ENCODE measurements around the gene KCNAB1. TPM values are rescaled to one million over a fixed set of nuclear protein-coding genes. Genes with fewer than 3 reads are reported as not detected.

KCNAB1 gene
- total and polyA plus RNA-seq, 10 of the 15 experiments (the other 5 are each of a cell fraction or from before 2014, with no cell fraction given), result 0.11 to 0.69 (median 0.43) TPM; not detected in 6

DNA sequence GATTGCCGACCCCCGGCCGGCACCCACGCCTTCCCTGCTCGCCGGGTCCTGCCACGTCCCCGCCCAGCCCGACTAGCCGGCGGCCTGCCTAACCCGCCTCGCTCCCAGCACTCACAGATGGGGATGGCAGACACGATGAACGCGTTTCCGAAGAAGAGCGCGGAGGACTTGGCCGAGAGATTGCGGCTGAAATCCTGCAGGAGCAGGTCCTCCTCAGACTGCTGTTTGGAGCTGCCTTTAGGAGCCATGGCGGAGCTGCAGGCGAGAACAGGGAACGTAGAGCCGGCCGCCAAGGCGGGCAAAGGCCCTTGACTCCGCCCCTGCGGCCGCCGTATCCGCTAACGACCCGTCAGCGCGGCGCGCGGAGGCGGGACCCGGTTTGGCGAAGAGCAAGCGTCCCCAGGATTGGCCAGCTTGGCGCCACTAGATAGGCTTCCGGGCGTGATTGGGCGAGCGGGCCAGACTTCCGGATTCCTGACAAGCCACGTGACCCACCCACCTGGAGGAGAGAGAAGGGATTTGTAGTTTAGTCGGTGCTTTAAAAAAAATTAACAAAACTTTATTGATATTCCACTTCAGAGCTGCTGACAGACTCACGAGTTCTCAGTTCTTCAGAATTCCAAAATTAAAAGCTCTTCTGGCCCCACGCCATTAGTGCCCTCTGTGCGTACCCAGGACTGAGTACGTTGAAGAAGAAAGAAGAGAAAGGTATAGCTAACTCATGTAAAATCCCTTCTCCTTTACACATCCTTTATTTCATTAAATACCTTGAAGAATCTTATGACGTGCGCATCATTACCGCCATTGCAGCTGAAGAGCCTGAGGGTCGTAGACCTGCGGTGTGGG is 434.7 kb downstream of the KCNAB1 start, which contains the start of gene SSR3 (continued):
- TF ChIP-seq RELA (IDR thresholded peaks at IDR 0.05; ENCODE audit: borderline replicate concordance, partially characterized antibody), result no peak
- TF ChIP-seq, protein P1, sequence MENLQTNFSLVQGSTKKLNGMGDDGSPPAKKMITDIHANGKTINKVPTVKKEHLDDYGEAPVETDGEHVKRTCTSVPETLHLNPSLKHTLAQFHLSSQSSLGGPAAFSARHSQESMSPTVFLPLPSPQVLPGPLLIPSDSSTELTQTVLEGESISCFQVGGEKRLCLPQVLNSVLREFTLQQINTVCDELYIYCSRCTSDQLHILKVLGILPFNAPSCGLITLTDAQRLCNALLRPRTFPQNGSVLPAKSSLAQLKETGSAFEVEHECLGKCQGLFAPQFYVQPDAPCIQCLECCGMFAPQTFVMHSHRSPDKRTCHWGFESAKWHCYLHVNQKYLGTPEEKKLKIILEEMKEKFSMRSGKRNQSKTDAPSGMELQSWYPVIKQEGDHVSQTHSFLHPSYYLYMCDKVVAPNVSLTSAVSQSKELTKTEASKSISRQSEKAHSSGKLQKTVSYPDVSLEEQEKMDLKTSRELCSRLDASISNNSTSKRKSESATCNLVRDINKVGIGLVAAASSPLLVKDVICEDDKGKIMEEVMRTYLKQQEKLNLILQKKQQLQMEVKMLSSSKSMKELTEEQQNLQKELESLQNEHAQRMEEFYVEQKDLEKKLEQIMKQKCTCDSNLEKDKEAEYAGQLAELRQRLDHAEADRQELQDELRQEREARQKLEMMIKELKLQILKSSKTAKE (IDR thresholded peaks at IDR 0.05; ENCODE audit: low read depth, poor library complexity, severe bottlenecking), result peak; percentile 68
- TF ChIP-seq, protein P2, sequence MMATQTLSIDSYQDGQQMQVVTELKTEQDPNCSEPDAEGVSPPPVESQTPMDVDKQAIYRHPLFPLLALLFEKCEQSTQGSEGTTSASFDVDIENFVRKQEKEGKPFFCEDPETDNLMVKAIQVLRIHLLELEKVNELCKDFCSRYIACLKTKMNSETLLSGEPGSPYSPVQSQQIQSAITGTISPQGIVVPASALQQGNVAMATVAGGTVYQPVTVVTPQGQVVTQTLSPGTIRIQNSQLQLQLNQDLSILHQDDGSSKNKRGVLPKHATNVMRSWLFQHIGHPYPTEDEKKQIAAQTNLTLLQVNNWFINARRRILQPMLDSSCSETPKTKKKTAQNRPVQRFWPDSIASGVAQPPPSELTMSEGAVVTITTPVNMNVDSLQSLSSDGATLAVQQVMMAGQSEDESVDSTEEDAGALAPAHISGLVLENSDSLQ (IDR thresholded peaks at IDR 0.05), result peak; percentile 89
- TF ChIP-seq, protein P3, sequence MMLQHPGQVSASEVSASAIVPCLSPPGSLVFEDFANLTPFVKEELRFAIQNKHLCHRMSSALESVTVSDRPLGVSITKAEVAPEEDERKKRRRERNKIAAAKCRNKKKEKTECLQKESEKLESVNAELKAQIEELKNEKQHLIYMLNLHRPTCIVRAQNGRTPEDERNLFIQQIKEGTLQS (IDR thresholded peaks at IDR 0.05; ENCODE audit: borderline replicate concordance, extremely low read depth, low read depth, low read length), result peak; percentile 98
- TF ChIP-seq, protein P4, sequence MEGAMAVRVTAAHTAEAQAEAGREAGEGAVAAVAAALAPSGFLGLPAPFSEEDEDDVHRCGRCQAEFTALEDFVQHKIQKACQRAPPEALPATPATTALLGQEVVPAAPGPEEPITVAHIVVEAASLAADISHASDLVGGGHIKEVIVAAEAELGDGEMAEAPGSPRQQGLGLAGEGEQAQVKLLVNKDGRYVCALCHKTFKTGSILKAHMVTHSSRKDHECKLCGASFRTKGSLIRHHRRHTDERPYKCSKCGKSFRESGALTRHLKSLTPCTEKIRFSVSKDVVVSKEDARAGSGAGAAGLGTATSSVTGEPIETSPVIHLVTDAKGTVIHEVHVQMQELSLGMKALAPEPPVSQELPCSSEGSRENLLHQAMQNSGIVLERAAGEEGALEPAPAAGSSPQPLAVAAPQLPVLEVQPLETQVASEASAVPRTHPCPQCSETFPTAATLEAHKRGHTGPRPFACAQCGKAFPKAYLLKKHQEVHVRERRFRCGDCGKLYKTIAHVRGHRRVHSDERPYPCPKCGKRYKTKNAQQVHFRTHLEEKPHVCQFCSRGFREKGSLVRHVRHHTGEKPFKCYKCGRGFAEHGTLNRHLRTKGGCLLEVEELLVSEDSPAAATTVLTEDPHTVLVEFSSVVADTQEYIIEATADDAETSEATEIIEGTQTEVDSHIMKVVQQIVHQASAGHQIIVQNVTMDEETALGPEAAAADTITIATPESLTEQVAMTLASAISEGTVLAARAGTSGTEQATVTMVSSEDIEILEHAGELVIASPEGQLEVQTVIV (IDR thresholded peaks at IDR 0.05; ENCODE audit: borderline replicate concordance, partially characterized antibody), result peak; percentile 97
- TF ChIP-seq, protein P5, sequence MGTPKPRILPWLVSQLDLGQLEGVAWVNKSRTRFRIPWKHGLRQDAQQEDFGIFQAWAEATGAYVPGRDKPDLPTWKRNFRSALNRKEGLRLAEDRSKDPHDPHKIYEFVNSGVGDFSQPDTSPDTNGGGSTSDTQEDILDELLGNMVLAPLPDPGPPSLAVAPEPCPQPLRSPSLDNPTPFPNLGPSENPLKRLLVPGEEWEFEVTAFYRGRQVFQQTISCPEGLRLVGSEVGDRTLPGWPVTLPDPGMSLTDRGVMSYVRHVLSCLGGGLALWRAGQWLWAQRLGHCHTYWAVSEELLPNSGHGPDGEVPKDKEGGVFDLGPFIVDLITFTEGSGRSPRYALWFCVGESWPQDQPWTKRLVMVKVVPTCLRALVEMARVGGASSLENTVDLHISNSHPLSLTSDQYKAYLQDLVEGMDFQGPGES (IDR thresholded peaks at IDR 0.05), result peak; percentile 90
- TF ChIP-seq BMI1 (IDR thresholded peaks at IDR 0.05; ENCODE audit: borderline replicate concordance), result no peak
- TF ChIP-seq, protein P6, sequence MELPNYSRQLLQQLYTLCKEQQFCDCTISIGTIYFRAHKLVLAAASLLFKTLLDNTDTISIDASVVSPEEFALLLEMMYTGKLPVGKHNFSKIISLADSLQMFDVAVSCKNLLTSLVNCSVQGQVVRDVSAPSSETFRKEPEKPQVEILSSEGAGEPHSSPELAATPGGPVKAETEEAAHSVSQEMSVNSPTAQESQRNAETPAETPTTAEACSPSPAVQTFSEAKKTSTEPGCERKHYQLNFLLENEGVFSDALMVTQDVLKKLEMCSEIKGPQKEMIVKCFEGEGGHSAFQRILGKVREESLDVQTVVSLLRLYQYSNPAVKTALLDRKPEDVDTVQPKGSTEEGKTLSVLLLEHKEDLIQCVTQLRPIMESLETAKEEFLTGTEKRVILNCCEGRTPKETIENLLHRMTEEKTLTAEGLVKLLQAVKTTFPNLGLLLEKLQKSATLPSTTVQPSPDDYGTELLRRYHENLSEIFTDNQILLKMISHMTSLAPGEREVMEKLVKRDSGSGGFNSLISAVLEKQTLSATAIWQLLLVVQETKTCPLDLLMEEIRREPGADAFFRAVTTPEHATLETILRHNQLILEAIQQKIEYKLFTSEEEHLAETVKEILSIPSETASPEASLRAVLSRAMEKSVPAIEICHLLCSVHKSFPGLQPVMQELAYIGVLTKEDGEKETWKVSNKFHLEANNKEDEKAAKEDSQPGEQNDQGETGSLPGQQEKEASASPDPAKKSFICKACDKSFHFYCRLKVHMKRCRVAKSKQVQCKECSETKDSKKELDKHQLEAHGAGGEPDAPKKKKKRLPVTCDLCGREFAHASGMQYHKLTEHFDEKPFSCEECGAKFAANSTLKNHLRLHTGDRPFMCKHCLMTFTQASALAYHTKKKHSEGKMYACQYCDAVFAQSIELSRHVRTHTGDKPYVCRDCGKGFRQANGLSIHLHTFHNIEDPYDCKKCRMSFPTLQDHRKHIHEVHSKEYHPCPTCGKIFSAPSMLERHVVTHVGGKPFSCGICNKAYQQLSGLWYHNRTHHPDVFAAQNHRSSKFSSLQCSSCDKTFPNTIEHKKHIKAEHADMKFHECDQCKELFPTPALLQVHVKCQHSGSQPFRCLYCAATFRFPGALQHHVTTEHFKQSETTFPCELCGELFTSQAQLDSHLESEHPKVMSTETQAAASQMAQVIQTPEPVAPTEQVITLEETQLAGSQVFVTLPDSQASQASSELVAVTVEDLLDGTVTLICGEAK (IDR thresholded peaks at IDR 0.05; ENCODE audit: borderline replicate concordance), result peak; percentile 100
- TF ChIP-seq HCFC1 (IDR thresholded peaks at IDR 0.05; ENCODE audit: low read length), result peak; percentile 97
- TF ChIP-seq, protein P7, sequence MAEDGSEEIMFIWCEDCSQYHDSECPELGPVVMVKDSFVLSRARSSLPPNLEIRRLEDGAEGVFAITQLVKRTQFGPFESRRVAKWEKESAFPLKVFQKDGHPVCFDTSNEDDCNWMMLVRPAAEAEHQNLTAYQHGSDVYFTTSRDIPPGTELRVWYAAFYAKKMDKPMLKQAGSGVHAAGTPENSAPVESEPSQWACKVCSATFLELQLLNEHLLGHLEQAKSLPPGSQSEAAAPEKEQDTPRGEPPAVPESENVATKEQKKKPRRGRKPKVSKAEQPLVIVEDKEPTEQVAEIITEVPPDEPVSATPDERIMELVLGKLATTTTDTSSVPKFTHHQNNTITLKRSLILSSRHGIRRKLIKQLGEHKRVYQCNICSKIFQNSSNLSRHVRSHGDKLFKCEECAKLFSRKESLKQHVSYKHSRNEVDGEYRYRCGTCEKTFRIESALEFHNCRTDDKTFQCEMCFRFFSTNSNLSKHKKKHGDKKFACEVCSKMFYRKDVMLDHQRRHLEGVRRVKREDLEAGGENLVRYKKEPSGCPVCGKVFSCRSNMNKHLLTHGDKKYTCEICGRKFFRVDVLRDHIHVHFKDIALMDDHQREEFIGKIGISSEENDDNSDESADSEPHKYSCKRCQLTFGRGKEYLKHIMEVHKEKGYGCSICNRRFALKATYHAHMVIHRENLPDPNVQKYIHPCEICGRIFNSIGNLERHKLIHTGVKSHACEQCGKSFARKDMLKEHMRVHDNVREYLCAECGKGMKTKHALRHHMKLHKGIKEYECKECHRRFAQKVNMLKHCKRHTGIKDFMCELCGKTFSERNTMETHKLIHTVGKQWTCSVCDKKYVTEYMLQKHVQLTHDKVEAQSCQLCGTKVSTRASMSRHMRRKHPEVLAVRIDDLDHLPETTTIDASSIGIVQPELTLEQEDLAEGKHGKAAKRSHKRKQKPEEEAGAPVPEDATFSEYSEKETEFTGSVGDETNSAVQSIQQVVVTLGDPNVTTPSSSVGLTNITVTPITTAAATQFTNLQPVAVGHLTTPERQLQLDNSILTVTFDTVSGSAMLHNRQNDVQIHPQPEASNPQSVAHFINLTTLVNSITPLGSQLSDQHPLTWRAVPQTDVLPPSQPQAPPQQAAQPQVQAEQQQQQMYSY (CRISPR knock-in tag; IDR thresholded peaks at IDR 0.05), result 0 out of 2 replicates have a peak, but pooled peaks have one; percentile 53
- TF ChIP-seq BACH1 (IDR thresholded peaks at IDR 0.05; ENCODE audit: borderline replicate concordance), result 0 out of 2 replicates have a peak, but pooled peaks have one; percentile 53
